ENCODE measurements around the gene TAF1.
"Not testable (repeated sequence)": the region's sequence is repeated elsewhere in the genome, so short reads cannot be mapped to it uniquely, and the experiment has no call there.

Gene TAF1

GRCh38 chrX:71320126-71320525 lies 46.0 kb upstream of the TAF1 start:
- no peak for TF ChIP-seq CSDC2 (CRISPR knock-in tag; IDR thresholded peaks at IDR 0.05)
- TF ChIP-seq ZNF8 (CRISPR knock-in tag; IDR thresholded peaks at IDR 0.05): no peak
- no peak for TF ChIP-seq ISL1 (CRISPR knock-in tag; IDR thresholded peaks at IDR 0.05)
- TF ChIP-seq TSHZ2 (CRISPR knock-in tag; IDR thresholded peaks at IDR 0.05): no peak
- TF ChIP-seq RARB (CRISPR knock-in tag; IDR thresholded peaks at IDR 0.05): no peak
- TF ChIP-seq TOX (CRISPR knock-in tag; IDR thresholded peaks at IDR 0.05; ENCODE audit: borderline replicate concordance): no peak
- no peak for TF ChIP-seq BACH2 (CRISPR knock-in tag; IDR thresholded peaks at IDR 0.05; ENCODE audit: borderline replicate concordance)
- no peak for TF ChIP-seq PATZ1 (CRISPR knock-in tag; IDR thresholded peaks at IDR 0.05; ENCODE audit: borderline replicate concordance)
- ATAC-seq: no peak

- ATAC-seq: no peak
- TF ChIP-seq CSRNP3 (CRISPR knock-in tag; IDR thresholded peaks at IDR 0.05): no peak
- TF ChIP-seq TOX (CRISPR knock-in tag; IDR thresholded peaks at IDR 0.05; ENCODE audit: borderline replicate concordance): no peak
- no peak for TF ChIP-seq ISL1 (CRISPR knock-in tag; IDR thresholded peaks at IDR 0.05)
- no peak for TF ChIP-seq ZFP30 (CRISPR knock-in tag; IDR thresholded peaks at IDR 0.05)
- no peak for TF ChIP-seq PATZ1 (CRISPR knock-in tag; IDR thresholded peaks at IDR 0.05; ENCODE audit: borderline replicate concordance)
- no peak for TF ChIP-seq OSR1 (CRISPR knock-in tag; IDR thresholded peaks at IDR 0.05)
- TF ChIP-seq TSHZ2 (CRISPR knock-in tag; IDR thresholded peaks at IDR 0.05): no peak
- no peak for TF ChIP-seq ZFP3 (CRISPR knock-in tag; IDR thresholded peaks at IDR 0.05)
- TF ChIP-seq ARNTL (CRISPR knock-in tag; IDR thresholded peaks at IDR 0.05; ENCODE audit: borderline replicate concordance, low read depth): no peak
- TF ChIP-seq GLIS3 (CRISPR knock-in tag; IDR thresholded peaks at IDR 0.05): no peak
- no peak for TF ChIP-seq BACH2 (CRISPR knock-in tag; IDR thresholded peaks at IDR 0.05; ENCODE audit: borderline replicate concordance)
- TF ChIP-seq RARB (CRISPR knock-in tag; IDR thresholded peaks at IDR 0.05): no peak
Measured at GRCh38 chrX:71321731-71322130, 44.4 kb upstream of the TAF1 start.

GRCh38 chrX:71324452-71324851 lies 41.7 kb upstream of the TAF1 start:
- ATAC-seq: not testable (repeated sequence)

GRCh38 chrX:71326394-71326793 lies 39.8 kb upstream of the TAF1 start:
- ATAC-seq: no peak
- TF ChIP-seq CSDC2 (CRISPR knock-in tag; IDR thresholded peaks at IDR 0.05): no peak
- no peak for TF ChIP-seq PPARA (CRISPR knock-in tag; IDR thresholded peaks at IDR 0.05; ENCODE audit: borderline replicate concordance)
- TF ChIP-seq TSHZ2 (CRISPR knock-in tag; IDR thresholded peaks at IDR 0.05): no peak
- TF ChIP-seq ZC3H10 (CRISPR knock-in tag; IDR thresholded peaks at IDR 0.05): no peak
- no peak for TF ChIP-seq RARB (CRISPR knock-in tag; IDR thresholded peaks at IDR 0.05)
- no peak for TF ChIP-seq ESRRG (CRISPR knock-in tag; IDR thresholded peaks at IDR 0.05)
- no peak for TF ChIP-seq SNAI2 (CRISPR knock-in tag; IDR thresholded peaks at IDR 0.05)
- TF ChIP-seq ISL1 (CRISPR knock-in tag; IDR thresholded peaks at IDR 0.05): no peak
- no peak for TF ChIP-seq GLIS3 (CRISPR knock-in tag; IDR thresholded peaks at IDR 0.05)
- TF ChIP-seq OSR1 (CRISPR knock-in tag; IDR thresholded peaks at IDR 0.05): no peak
- no peak for TF ChIP-seq POU6F1 (CRISPR knock-in tag; IDR thresholded peaks at IDR 0.05; ENCODE audit: borderline replicate concordance, low read depth)
- TF ChIP-seq ARNTL (CRISPR knock-in tag; IDR thresholded peaks at IDR 0.05; ENCODE audit: borderline replicate concordance, low read depth): no peak
- TF ChIP-seq ZNF565 (CRISPR knock-in tag; conservative IDR thresholded peaks at IDR 0.05; ENCODE audit: low read depth): no peak

Measured in SK-N-SH treated with all-trans-retinoic acid at 6 μM for 48 hours (cell line).